CD4-positive, alpha-beta T cell treated with Interleukin-10 for 1 hour (primary cell): Measurements from ENCODE around the gene ROCK2.
"Not testable (repeated sequence)": the region's sequence is repeated elsewhere in the genome, so short reads cannot be mapped to it uniquely, and the experiment has no call there.

Source experiments
- DNase-seq: peaks from one replicate; pipeline ENCODE4 v3.0.0-alpha.2; 2020

ROCK2 gene

GRCh38 chr2:11261564-11261963, 82.9 kb downstream of the ROCK2 start:
- not testable (repeated sequence) for DNase-seq

DNA sequence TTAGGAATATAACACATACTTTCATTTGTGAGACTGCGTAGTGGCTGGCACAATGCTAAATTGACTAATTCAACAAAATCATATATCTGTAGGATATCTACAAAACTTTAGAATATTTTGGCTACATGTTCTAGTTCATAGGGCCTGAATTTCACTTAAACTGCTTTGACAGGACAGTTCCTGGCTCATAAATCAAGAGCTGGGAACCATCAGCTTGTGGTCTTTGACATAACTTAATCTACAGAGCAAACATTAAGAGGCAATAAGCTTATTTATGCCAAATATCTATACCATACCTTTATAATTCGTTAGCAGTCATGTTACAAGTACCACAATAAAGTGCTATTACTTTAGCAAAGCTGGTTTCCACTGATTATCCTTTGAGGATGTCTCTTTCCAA, 83.5 kb downstream of the ROCK2 start:
- DNase-seq = no peak

GRCh38 chr2:11257964-11258363, 86.5 kb downstream of the ROCK2 start:
- no peak for DNase-seq

GRCh38 chr2:11257078-11257477, 87.4 kb downstream of the ROCK2 start:
- DNase-seq = no peak

- no peak for DNase-seq
These were observed 88.3 kb downstream of the ROCK2 start for GRCh38 chr2:11256166-11256565.

DNA sequence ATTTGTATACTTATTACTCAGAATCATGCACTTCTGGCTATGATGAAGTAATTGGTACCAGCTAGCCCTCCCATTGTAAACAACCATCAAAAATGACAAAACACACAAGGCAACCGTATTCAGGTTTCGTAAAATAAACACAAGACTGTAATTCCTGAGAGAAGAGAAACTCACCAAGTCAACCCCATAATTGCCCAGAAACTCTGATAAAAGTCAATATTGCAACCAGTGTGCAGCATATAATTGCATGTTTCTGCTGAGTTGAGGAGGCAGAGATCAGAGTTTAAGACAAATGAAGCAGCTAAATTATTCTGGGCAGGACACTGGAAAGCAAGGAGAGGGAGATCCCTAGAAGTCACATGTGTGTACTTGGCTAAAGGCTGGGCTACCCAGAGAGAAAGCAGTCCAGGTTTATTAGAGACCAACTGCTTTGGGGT, 90.3 kb downstream of the ROCK2 start:
- no peak for DNase-seq

DNA sequence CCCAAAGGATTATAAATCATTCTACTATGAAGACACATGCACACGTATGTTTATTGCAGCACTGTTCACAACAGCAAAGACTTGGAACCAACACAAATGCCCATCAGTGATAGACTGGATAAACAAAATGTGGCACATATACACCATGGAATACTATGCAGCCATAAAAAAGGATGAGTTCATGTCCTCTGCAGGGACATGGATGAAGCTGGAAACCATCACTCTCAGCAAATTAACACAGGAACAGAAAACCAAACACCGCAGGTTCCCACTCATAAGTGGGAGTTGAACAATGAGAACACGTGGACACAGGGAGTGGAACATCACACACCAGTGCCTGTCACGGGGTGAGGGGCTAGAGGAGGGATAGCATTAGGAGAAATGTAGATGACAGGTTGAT, 92.0 kb downstream of the ROCK2 start:
- not testable (repeated sequence) for DNase-seq

DNA sequence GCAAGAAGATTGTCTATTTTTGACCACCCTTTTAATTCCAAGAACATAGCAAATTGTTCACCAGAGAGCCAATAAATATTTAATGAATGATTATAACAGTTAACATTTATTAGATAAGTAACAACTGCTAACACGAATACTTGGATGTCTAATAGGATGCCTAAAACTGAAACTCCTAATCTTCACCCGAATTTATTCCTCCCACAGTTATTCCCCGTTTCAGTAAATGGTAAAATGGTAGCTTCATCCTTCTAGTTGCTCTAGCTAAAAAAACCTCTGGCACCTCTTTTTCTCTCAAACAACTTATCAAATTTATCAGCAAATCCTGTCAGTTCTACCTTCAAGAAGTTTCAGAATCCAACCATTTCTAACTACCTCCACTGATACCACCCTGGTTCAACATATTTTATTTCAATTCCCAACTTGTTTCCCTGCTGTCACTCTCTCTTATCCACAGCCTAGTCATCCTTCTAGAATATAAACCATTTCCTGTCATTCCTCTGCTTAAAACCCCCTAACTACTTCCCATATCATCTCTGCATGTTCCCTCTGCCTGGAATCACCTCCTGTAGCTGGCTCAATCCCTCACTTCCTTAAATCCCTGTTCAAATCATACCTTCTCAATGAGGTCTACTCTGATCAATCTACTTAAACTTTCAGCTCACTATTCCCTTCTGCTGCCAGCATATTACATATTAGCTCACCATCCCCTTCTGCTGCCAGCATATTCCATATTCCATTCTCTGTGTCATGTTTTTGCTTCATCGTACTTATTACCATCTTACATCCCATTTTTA, 93.8 kb downstream of the ROCK2 start:
- DNase-seq = no peak

GRCh38 chr2:11245322-11245721, 99.1 kb downstream of the ROCK2 start:
- DNase-seq = no peak

DNA sequence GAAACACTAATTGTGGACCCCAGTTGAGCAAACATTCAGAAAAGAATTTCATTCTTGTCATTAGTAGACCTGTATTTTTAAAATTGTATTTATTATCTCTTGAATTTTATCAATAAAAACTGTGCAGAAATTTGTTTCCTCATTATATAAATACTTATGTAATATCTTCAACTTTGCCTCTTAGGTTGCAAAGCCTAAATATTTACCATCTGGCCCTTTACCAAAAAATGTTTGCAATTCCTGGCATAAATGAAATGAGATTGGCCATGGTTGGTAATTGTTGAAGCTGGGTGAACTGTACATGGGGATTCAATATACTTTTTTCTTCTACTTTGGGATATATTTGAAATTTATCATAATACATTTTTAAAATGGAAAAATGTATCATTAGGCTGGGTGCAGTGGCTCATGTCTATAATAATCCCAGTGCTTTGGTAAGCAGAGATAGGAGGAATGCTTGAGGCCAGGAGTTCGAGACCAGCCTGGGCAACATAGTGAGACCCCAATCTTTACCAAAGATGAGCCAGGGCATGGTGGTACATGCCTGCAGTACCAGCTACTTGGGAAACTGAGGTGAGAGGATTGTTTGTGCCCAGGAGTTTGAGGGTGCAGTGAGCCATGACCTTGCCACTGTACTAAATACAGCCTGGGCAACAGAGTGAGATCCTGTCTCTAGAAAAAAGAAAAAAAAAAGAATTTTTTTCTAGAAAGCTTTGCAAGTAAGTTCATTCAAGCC, 100.2 kb downstream of the ROCK2 start:
- DNase-seq = no peak

DNA sequence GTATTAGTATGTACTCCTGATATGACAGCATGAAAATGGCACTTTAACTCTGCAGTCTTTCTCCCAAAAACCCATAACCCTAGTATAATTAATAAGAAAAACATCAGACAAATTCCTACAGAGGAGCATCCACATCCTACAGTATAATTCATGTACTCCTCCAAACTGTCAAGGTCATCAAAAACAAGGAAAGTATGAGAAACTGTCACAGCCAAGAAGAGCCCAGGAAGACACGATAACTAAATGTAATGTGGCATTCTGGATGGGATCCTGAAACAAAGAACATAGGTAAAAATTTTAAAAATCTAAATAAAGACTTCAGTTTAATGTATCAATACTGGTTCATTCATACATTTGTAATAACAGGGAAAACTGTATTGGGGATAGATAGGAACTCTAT, 100.9 kb downstream of the ROCK2 start:
- no peak for DNase-seq

DNA sequence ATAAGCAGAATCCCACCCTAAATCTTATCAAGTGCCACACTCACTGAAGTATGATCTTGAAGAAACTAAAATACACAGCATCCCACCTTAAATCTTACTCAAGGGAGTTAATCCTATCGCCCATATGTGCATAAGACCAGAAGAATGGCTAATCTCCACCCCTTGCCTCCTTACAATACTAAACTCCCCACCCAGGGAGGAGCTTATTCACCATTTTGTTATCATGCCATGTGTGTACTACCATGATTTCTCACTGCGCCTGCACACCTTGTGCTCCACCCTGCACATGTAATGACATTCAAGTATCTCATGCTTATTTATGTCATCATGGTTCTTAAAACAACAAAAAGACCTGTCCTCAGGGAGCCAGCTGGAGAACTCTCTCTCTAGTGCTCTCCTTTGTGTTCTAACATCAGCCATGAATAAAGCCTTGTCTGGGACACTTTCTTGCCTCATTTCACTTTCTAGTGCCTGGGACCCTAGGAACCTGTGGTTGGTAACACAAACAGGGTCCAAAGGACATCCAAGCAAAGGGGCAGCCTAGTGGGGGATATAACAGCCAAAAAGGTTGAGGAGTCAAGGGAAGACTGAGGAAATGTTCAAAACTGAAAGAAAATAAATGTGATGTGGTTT, 101.8 kb downstream of the ROCK2 start:
- no peak for DNase-seq

DNA sequence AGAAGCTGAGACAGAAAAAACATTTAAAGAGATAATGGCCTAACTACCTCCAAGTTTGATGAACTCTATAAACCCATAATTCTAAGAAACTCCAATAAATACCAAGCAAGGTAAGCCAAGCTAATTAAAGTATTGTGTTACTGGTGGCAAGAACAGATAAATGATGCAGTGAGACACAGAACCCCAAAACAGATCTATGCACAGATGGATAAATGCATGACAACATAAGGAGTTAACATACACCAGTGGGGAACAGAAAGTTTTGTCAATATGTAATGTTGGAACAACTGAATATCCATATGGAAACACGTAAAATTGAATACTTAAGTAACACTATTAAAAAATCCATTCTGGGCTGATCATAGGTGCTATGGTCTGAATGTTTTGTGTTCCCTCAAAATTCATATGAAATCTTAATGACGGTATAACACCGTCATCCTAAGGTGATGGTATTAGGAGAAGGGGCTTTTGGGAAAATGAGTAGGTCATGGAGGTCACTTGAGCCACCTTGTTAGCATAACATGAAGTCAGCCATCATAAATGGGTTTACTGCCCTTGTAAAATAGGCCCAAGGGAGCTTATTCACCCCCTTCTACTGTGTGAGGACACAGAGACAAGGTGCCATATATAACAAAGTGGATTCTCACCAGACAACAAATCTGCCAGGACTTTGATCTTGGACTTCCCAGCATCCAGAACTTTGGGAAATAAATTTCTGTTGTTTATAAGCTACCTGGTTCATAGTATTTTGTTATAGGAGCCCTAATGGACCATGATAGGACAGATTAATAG, 102.8 kb downstream of the ROCK2 start:
- no peak for DNase-seq

- DNase-seq = no peak
These were observed 104.6 kb downstream of the ROCK2 start for GRCh38 chr2:11239666-11240462.

DNA sequence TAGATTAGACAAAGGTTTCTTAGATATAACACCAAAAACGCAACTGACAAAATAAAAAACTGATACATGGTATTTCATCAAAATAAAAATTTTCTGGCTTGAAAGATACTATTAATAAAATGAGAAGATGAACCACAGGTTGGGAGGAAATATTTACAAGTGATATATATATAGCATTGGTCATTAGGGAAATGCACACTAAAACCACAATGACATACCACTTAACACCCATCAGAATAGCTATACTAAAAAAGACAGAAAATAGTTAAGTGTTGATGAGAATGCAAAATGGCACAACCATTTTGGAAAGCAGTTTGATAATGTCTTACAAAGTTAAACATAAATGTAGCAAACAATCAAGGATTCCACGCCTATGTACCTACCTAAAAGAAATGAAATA, 105.3 kb downstream of the ROCK2 start:
- no peak for DNase-seq

GRCh38 chr2:11237122-11237521, 107.3 kb downstream of the ROCK2 start:
- no peak for DNase-seq

DNA sequence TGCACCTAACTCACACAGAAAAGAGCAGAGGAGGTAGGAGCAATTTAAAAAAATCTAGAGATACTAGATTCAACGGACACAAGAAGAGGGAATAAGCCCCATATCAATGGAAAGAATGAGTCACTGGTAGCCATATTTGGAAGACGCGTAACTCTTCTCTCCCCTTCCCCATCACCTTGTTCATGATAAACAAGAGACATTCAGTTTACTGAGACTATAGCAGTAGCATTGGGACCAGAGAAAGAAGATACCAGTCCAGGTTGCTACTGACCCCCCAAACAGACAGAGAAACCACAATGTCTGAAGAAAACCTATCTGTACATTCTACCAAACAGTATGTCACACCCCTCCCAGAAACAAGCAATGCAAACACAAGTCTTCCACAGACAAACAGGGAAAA, 108.1 kb downstream of the ROCK2 start:
- no peak for DNase-seq

DNA sequence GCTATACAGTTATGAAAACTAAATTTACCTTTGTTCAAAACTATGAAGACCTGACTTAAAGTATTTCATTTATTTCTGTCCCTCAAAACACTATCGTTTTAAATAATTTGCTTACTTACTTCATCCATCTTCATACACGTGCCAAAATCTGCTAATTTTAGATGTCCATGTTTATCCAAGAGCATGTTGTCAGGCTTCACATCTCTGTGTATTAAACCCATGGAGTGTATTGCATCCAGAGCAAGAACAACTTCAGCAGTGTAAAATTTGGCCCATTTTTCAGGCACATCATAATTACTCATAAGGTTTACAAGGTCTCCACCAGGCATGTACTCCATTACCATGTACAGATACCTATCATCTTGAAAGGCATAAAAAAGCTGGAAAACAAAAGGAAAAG, 108.9 kb downstream of the ROCK2 start:
- no peak for DNase-seq

GRCh38 chr2:11234309-11234708, 110.1 kb downstream of the ROCK2 start:
- DNase-seq = peak; percentile 1

- DNase-seq = not testable (repeated sequence)
These were observed 113.2 kb downstream of the ROCK2 start for GRCh38 chr2:11231193-11231592.

GRCh38 chr2:11228692-11229091, 115.7 kb downstream of the ROCK2 start:
- DNase-seq = no peak

- DNase-seq = no peak
These were observed 116.8 kb downstream of the ROCK2 start for GRCh38 chr2:11227595-11227994.
